GM13976 (cell line): Measurements from ENCODE around the gene SAP30L.

Experiments used
- DNase-seq: peaks from one replicate; pipeline ENCODE4 v3.0.0; 2012; ENCODE audit warnings: low spot score
- CTCF ChIP-seq: IDR thresholded peaks from 2 replicates; pipeline ENCODE4 v1.5.1; 2012; ENCODE audit warnings: borderline replicate concordance, mild to moderate bottlenecking; ENCODE audit not compliant: insufficient read depth; ENCODE audit errors: extremely low read depth, missing control alignments, control extremely low read depth
- in situ Hi-C: fragments of 300-500 bp; cut with MboI; formaldehyde crosslinking; loops from one replicate; pipeline ENCODE4 v1.12.0; 2022; ENCODE audit warnings: low sequenced_read_pairs, mixed read lengths, inconsistent platforms; ENCODE audit not compliant: unreplicated experiment

SAP30L gene

DNA sequence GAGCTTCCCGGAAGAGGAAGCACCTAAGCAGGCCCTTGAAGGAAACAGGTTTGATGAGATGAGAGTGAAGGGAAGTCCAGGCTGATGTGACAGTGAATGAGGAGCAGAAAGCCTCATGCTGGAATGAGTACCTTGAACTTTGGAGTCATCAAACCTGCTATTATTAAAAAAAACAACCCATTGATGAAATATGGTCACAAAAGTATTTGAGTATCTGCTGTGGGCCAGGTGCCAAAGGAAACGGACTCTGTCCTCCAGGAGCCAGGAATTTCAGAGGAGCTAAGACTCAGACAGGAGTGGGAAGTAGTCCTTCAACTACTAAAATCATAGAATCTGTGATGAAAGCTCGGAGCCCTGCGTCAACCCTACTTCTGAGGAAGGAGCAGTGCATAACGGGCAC, 20.4 kb downstream of the SAP30L start:
- in situ Hi-C loops = no loop called here
- DNase-seq = no peak
- no peak for TF ChIP-seq CTCF

DNA sequence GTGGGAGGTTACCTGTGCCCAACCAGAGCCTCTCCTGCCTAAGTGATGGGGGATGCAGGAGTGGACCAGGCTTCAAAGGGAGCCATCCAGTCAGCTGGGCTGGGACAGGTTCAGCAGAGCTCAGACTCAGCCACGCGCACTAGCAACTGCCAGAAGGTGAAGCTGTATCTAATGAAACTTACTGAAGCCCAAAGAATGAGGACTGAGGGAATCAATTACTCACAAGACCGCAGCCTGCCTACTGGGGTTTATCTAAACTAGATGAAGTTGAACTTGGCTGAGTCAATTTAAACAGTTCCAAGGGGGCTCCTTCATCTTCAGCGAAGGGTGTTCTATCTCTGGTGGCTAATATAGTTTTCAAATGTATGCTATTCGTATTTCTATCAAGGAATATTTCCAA, 20.9 kb downstream of the SAP30L start:
- DNase-seq = no peak
- in situ Hi-C loops = no loop called here
- no peak for TF ChIP-seq CTCF

GRCh38 chr5:154467655-154468354, 22.0 kb downstream of the SAP30L start:
- in situ Hi-C loops = no loop called here
- peak; percentile 87 for TF ChIP-seq CTCF
- DNase-seq = peak; percentile 87

GRCh38 chr5:154470137-154470536, 24.3 kb downstream of the SAP30L start:
- TF ChIP-seq CTCF = no peak
- in situ Hi-C loops = no loop called here
- no peak for DNase-seq

- no peak for DNase-seq
- TF ChIP-seq CTCF = no peak
- in situ Hi-C loops = no loop called here
Observed at GRCh38 chr5:154470947-154471870, 25.4 kb downstream of the SAP30L start.

- in situ Hi-C loops = no loop called here
- TF ChIP-seq CTCF = no peak
- DNase-seq = no peak
Observed at GRCh38 chr5:154472871-154473580, 27.2 kb downstream of the SAP30L start.
